ENCODE measurements around the gene ERBB4. TPM values are rescaled to one million over a fixed set of nuclear protein-coding genes. Genes with fewer than 3 reads are reported as not detected.
"Not testable (repeated sequence)": the region's sequence is repeated elsewhere in the genome, so short reads cannot be mapped to it uniquely, and the experiment has no call there.

ERBB4 gene
- total RNA-seq, 6 donors from 2014 or later = 3.3 to 24.2 (median 11.7) TPM

DNA sequence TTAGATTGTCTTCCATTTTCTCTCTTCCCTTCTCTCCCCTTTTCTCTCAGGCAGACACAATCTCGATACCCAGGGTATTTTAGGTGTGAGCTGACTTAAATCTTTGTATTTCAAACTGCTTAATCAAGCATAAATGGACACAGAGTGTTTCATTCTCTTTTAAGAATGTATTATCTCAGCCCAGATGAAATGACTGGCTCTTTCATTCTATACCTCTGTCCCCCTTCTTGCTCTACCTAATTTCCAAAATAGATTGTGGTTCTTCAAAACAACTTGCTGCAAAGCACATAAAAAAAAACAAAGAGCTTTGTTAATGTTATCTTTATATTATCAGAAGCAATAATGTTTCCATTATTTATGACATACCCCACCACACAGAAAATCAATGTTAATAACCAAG, 514.6 kb downstream of the ERBB4 start:
- no peak for ATAC-seq (ENCODE audit: low FRiP score in 2 of 2)
- no peak overlapping the region for H3K27ac ChIP-seq
- no peaks in the 10 kb centered on the region for H3K36me3 ChIP-seq
- no peaks in the 10 kb centered on the region for H3K27me3 ChIP-seq
- H3K4me1 ChIP-seq = no peaks in the 10 kb centered on the region
- TF ChIP-seq EP300 (IDR thresholded peaks at IDR 0.05) (no peak), POLR2AphosphoS5 (IDR thresholded peaks at IDR 0.05) (no peak), POLR2A (IDR thresholded peaks at IDR 0.05) (no peak)
- TF ChIP-seq, protein P1, sequence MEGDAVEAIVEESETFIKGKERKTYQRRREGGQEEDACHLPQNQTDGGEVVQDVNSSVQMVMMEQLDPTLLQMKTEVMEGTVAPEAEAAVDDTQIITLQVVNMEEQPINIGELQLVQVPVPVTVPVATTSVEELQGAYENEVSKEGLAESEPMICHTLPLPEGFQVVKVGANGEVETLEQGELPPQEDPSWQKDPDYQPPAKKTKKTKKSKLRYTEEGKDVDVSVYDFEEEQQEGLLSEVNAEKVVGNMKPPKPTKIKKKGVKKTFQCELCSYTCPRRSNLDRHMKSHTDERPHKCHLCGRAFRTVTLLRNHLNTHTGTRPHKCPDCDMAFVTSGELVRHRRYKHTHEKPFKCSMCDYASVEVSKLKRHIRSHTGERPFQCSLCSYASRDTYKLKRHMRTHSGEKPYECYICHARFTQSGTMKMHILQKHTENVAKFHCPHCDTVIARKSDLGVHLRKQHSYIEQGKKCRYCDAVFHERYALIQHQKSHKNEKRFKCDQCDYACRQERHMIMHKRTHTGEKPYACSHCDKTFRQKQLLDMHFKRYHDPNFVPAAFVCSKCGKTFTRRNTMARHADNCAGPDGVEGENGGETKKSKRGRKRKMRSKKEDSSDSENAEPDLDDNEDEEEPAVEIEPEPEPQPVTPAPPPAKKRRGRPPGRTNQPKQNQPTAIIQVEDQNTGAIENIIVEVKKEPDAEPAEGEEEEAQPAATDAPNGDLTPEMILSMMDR (IDR thresholded peaks at IDR 0.05) = no peak
- no peak overlapping the region for H3K4me3 ChIP-seq
- 64 to 70% methylated on average over 1 of the region's 1 CpG for WGBS, 2 donors
- DNase-seq = no peak
- no peaks in the 10 kb centered on the region for H3K9me3 ChIP-seq

DNA sequence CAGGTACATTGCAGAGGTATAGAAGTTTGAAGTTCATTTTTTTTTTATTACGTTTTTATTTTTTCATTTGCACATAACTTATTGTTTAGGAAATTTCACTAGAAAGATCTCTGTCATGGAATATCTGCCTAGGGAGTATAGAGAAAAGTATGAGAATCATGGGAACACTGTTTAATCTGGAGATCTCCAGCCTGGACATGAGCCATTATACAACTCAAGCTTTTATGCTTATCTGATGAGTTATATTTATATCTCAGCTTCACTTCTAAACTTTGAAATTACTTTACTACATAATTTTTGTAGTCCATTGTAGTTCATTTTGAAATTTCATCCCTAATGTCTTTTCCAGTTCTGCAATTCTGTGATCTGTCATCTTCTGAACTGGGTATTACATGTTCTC, 515.6 kb downstream of the ERBB4 start:
- Histone ChIP-seq H3K9me3 (no peaks in the 10 kb centered on the region), H3K27ac (no peak overlapping the region), H3K4me1 (no peaks in the 10 kb centered on the region), H3K4me3 (no peak overlapping the region), H3K27me3 (no peaks in the 10 kb centered on the region), H3K36me3 (no peaks in the 10 kb centered on the region)
- TF ChIP-seq EP300 (IDR thresholded peaks at IDR 0.05) = no peak
- TF ChIP-seq, protein P1 (IDR thresholded peaks at IDR 0.05) = no peak
- TF ChIP-seq POLR2A (IDR thresholded peaks at IDR 0.05) = no peak
- no peak for TF ChIP-seq POLR2AphosphoS5 (IDR thresholded peaks at IDR 0.05)
- DNase-seq (no peak), ATAC-seq (ENCODE audit: low FRiP score in 2 of 2) (no peak)
- WGBS, 2 donors = 67 to 83% methylated on average over 1 of the region's 1 CpG

DNA sequence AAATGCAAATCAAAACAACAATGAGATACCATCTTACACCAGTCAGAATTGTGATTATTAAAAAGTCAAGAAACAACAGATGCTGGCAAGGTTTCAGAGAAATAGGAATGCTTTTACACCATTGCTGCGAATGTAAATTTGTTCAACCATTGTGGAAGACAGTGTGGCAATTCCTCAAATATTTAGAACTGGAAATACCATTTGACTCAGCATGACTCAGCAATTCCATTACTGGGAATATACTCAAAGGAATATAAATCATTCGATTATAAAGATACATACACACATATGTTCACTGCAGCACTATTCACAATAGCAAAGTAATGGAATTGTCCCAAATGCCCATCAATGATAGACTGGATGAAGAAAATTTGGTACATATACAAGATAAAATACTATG, 516.7 kb downstream of the ERBB4 start:
- TF ChIP-seq, protein P1 (IDR thresholded peaks at IDR 0.05) = no peak
- no peak for TF ChIP-seq EP300 (IDR thresholded peaks at IDR 0.05)
- no peak for TF ChIP-seq POLR2AphosphoS5 (IDR thresholded peaks at IDR 0.05)
- TF ChIP-seq POLR2A (IDR thresholded peaks at IDR 0.05) = no peak
- ATAC-seq (ENCODE audit: low FRiP score in 2 of 2) (no peak), DNase-seq (no peak)
- whole genome bisulfite sequencing, 2 donors = 83 to 92% methylated on average over 2 of the region's 2 CpGs
- Histone ChIP-seq H3K27ac (no peak overlapping the region), H3K4me1 (no peaks in the 10 kb centered on the region), H3K9me3 (no peaks in the 10 kb centered on the region), H3K4me3 (no peak overlapping the region), H3K36me3 (no peaks in the 10 kb centered on the region), H3K27me3 (no peaks in the 10 kb centered on the region)

DNA sequence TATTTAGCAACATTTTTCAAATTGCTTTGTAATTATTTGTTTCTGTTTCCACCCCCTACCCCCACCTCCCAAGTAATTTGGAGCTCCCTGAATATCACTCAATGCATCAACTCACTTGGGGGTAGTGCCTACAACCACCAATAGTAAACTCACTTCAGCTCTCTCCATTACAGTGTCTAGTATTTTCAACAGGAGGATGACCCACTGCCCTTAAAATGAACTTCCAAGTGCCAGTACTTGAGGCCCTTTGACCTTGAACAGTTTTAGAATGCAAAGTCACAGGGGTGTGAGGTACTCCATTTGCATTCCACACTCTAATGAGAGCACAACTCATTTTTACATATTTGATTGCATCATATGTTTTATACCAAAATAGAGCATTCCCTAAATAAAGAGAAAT, 523.0 kb downstream of the ERBB4 start:
- no peaks in the 10 kb centered on the region for H3K27me3 ChIP-seq
- no peaks in the 10 kb centered on the region for H3K4me1 ChIP-seq
- no peak for TF ChIP-seq EP300 (IDR thresholded peaks at IDR 0.05)
- no peak for TF ChIP-seq POLR2AphosphoS5 (IDR thresholded peaks at IDR 0.05)
- TF ChIP-seq POLR2A (IDR thresholded peaks at IDR 0.05) = no peak
- TF ChIP-seq, protein P1 (IDR thresholded peaks at IDR 0.05) = no peak
- ATAC-seq (ENCODE audit: low FRiP score in 2 of 2) = no peak
- H3K4me3 ChIP-seq = no peak overlapping the region
- H3K27ac ChIP-seq = no peak overlapping the region
- H3K36me3 ChIP-seq = no peaks in the 10 kb centered on the region
- DNase-seq = no peak
- no peaks in the 10 kb centered on the region for H3K9me3 ChIP-seq

DNA sequence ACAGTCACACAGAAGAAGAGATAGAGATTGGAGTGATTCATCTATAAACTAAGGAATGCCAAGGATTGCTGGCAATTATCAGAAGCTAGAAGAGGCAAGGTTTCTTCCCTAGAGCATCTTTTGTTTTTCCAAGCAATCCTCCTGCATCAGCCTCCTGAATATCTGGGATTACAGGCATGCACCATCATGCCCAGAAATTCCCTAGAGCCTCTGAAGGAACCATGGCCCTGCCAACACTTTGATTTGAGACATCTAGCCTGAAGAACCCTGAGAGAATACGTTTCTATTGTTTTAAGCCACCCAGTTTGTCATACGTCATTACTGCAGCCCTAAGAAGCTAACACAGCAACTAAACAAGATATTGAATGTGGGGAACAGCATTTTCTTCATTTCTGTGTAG, 525.0 kb downstream of the ERBB4 start:
- H3K9me3 ChIP-seq = no peaks in the 10 kb centered on the region
- DNase-seq (no peak), ATAC-seq (ENCODE audit: low FRiP score in 2 of 2) (no peak)
- WGBS, 2 donors = 59 to 83% methylated on average over 2 of the region's 2 CpGs
- H3K36me3 ChIP-seq = no peaks in the 10 kb centered on the region
- no peaks in the 10 kb centered on the region for H3K4me1 ChIP-seq
- H3K27ac ChIP-seq = no peak overlapping the region
- no peaks in the 10 kb centered on the region for H3K27me3 ChIP-seq
- H3K4me3 ChIP-seq = no peak overlapping the region
- TF ChIP-seq, protein P1 (IDR thresholded peaks at IDR 0.05) = no peak
- TF ChIP-seq EP300 (IDR thresholded peaks at IDR 0.05) (no peak), POLR2A (IDR thresholded peaks at IDR 0.05) (no peak), POLR2AphosphoS5 (IDR thresholded peaks at IDR 0.05) (no peak)

DNA sequence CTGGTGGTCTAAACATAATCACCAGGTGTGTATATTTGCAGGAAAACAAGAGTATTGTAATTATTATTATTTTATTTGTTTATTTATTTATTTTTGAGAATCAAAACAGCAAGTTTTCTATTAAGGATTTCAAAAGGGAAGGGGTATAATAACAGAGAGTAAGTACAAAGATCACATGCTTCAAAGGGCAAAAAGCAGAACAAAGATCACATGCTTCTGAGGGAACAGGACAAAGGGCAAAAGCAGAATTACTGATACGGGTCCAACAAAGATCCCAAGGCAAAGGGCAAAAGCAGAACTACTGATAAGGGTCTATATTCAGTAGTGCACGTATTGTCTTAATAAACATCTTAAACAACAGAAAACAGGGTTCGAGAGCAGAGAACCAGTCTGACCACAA, 528.3 kb downstream of the ERBB4 start:
- not testable (repeated sequence) for H3K36me3 ChIP-seq; H3K4me3 ChIP-seq; H3K4me1 ChIP-seq; DNase-seq; H3K27ac ChIP-seq; ATAC-seq (ENCODE audit: low FRiP score in 2 of 2); H3K27me3 ChIP-seq; H3K9me3 ChIP-seq
- WGBS, 2 donors = 88 to 90% methylated on average over 3 of the region's 3 CpGs
